ENCODE data around the gene FRMD6.

GRCh38 chr14:51681411-51681810, 29.7 kb downstream of the FRMD6 start:
- no peak for TF ChIP-seq POLR2A (IDR thresholded peaks at IDR 0.05)
- TF ChIP-seq CTCF (IDR thresholded peaks at IDR 0.05): no peak

All from uterus (tissue), 2 donors.